SKM-1 treated with dmso at 0.1 percent for 144 hours (cell line): ENCODE measurements around the gene STAU1.
"Not testable (repeated sequence)": the region's sequence is repeated elsewhere in the genome, so short reads cannot be mapped to it uniquely, and the experiment has no call there.

Experiments
- DNase-seq: peaks from one replicate; lab custom pipeline; 2025; ENCODE audit not compliant: unreplicated experiment; lab: John Stamatoyannopoulos, UW

STAU1 gene

GRCh38 chr20:49166534-49167449 is 21.3 kb downstream of the STAU1 start:
- no peak for DNase-seq

- DNase-seq: no peak
Measured at GRCh38 chr20:49165611-49166010, 22.5 kb downstream of the STAU1 start.

- no peak for DNase-seq
Measured at GRCh38 chr20:49163696-49164095, 24.4 kb downstream of the STAU1 start.

- no peak for DNase-seq
Measured at GRCh38 chr20:49161428-49162152, 26.5 kb downstream of the STAU1 start.

GRCh38 chr20:49160057-49160929 is 27.8 kb downstream of the STAU1 start:
- no peak for DNase-seq

- DNase-seq: no peak
Measured at GRCh38 chr20:49157146-49157545, 31.0 kb downstream of the STAU1 start.

GRCh38 chr20:49156481-49156880 is 31.7 kb downstream of the STAU1 start:
- no peak for DNase-seq

GRCh38 chr20:49151436-49151835 is 36.7 kb downstream of the STAU1 start:
- DNase-seq: no peak

GRCh38 chr20:49149281-49150045 is 38.7 kb downstream of the STAU1 start:
- DNase-seq: no peak

- DNase-seq: no peak
Measured at GRCh38 chr20:49148601-49149000, 39.5 kb downstream of the STAU1 start.

- no peak for DNase-seq
Measured at GRCh38 chr20:49147296-49147695, 40.8 kb downstream of the STAU1 start.

- no peak for DNase-seq
Measured at GRCh38 chr20:49146442-49147225, 41.5 kb downstream of the STAU1 start.

- no peak for DNase-seq
Measured at GRCh38 chr20:49140834-49141233, 47.3 kb downstream of the STAU1 start.

- DNase-seq: no peak
Measured at GRCh38 chr20:49140411-49140810, 47.7 kb downstream of the STAU1 start.

GRCh38 chr20:49138431-49138830 is 49.7 kb downstream of the STAU1 start:
- no peak for DNase-seq

GRCh38 chr20:49136817-49137571 is 51.1 kb downstream of the STAU1 start:
- no peak for DNase-seq

GRCh38 chr20:49134797-49135196 is 53.3 kb downstream of the STAU1 start:
- not testable (repeated sequence) for DNase-seq

- no peak for DNase-seq
Measured at GRCh38 chr20:49133571-49133970, 54.6 kb downstream of the STAU1 start.

- peak; percentile 40 for DNase-seq
Measured at GRCh38 chr20:49132995-49133478, 55.1 kb downstream of the STAU1 start.
